HG02678 (cell line): ENCODE results near the gene PPP1R9A.

Experiments used
- ATAC-seq: cut with Tn5 transposase; IDR thresholded peaks from one replicate; pipeline ENCODE4 v1.9.1; 2021; ENCODE audit warnings: mild to moderate bottlenecking, moderate library complexity; ENCODE audit not compliant: unreplicated experiment

PPP1R9A gene

DNA sequence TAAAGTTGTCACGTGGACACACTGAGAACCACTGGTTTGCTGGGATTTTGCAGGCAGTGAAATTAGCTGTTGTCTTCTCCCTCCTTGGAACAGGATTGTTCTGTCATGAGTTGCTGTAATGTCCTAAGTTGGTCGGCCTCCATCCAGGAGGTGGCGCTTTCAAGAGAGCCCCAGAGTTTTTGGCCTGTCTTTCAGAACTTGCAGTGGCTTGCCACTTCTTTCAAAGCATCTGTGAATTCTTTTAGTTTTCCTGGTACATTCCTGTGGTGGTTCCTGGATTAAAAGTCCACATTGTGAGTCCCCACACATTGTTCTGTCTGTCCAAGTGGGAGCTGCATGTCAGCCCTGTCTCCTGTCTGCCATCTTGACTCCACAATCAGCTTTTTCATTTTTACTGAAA is 283.1 kb downstream of the PPP1R9A start:
- no peak for ATAC-seq

- no peak for ATAC-seq
These were observed 284.4 kb downstream of the PPP1R9A start for GRCh38 chr7:95191795-95192194.

DNA sequence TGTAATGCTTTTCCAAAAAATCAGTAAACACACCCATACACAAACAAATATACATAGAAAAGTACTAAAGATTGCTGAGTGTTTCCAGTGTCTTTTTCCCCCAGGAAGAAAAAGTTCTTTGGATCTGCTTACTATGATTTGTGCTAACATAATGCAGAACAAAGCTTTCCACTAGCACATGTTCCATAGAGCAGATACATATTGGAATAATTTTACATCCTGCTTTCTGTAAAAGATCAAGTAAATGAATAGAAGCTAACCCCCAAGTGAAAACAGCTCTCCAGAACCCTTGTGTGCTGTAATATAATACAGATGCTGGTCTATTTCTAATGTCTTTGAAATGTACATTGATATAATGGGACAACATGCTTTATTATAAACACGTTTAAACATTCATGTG is 291.5 kb downstream of the PPP1R9A start:
- no peak for ATAC-seq

DNA sequence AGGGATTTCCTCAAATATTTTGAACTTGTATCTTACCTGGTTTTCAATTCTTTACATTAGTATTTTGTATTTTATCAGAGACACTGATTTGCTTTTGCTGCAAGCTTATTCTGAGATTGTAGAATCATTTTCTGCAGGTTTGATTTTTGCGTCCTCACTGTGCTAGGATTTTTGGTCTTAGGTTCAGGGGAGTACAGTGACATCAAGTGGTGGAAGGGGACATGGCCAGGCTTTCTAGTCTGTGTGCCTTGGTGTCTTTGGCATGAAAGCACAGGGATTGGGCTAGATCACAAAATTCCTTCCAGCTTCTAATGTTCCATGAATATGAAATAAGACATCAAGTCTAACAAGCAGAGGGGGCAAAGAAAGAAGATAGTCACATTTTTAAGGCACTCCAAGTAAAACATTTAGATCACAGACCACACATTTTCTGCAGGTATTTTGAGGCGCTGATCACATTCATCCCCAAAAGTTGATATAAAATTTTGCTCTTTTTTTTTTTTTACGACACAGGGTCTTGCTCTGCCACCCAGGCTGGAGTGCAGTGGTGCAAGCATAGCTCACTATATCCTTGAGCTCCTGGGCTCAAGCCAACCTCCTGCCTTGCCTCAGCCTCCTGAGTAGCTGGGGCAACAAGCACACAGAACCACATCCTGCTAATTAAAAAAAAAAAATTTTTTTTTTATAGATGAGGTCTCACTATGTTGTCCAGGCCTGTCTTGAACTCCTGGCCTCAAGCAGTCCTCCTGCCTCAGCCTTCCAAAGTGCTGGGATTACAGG is 292.6 kb downstream of the PPP1R9A start:
- ATAC-seq, result no peak

- no peak for ATAC-seq
These were observed 293.3 kb downstream of the PPP1R9A start for GRCh38 chr7:95200741-95201140.

GRCh38 chr7:95201727-95202126 is 294.3 kb downstream of the PPP1R9A start:
- ATAC-seq, result no peak

GRCh38 chr7:95204618-95205017 is 297.2 kb downstream of the PPP1R9A start:
- no peak for ATAC-seq

DNA sequence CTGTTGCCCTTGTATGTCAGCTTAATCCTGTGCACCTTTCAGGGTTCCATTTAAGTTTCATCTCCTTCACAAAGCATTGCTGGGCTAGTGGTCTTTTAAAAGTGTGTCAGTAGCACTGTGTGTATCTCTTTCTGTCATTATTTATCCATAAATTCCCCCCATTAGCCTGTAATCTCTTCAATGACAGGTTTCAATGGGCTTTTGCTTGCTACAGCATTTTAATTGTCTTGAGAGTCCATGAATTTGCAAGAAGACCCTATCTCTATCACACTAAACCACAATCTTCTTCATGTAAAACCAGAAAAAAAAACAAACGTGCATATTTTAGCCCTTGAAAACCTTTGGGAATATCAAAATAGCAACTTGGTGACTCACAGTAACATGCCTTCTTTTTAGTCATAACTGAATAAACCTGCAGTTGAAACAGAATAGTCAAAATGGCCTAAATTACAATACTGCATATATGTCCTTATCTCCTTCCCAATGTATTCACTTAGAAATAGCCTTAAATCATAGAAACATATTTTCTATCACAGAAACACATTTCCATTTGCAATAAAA is 298.4 kb downstream of the PPP1R9A start:
- no peak for ATAC-seq

GRCh38 chr7:95209276-95209675 is 301.9 kb downstream of the PPP1R9A start:
- ATAC-seq, result no peak

- no peak for ATAC-seq
These were observed 302.4 kb downstream of the PPP1R9A start for GRCh38 chr7:95209788-95210187.

- ATAC-seq, result no peak
These were observed 305.8 kb downstream of the PPP1R9A start for GRCh38 chr7:95213148-95213547.

DNA sequence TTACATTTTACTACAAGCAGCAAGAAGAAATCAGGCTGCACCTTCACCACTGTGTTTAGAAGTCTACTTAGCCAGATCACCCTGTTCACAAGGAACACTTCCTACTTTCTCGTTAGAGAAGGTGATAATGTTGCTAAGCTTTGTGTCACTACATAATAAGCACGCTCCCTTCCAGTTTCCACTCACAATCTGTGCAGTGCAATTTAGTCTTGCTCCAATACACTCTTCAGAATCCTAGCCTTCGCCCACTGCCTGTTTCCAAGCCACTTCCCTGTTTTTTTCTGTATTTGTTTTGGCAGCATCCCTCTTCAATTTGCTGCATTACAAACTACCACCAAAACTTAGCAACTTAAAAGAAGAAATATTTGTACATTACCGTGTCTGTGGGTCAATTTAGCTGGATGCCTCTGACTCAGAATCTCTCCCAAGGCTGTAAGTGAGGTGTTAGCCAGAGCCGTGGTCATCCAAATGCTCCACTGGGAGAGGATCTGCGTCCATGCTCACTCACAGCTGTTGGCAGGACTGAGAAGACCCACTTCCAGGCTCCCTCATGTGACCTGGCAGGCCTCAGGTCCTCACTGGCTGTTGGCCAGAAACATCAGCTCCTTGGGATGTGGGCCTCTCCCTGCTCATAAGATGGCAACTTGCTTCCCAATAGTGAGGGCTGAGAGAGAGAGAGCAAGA is 306.6 kb downstream of the PPP1R9A start:
- no peak for ATAC-seq

DNA sequence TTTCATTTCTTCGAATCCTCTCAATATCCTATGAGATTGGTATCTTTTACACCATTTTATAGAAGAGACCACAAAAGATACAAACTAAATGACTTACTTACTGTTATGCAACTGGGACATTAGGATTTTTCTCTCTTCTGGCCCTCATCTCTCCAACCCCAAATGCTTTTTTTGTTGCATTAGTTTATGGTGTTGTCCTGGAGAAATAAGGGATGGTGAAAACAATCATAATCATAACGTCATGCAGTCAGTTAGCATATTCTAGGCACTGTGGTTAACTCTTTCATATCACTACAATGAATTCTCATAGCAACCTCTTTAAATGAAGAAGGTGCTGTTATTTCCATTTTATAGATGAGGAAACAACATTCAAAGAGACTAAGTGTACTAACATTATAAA is 312.3 kb downstream of the PPP1R9A start:
- ATAC-seq, result no peak

DNA sequence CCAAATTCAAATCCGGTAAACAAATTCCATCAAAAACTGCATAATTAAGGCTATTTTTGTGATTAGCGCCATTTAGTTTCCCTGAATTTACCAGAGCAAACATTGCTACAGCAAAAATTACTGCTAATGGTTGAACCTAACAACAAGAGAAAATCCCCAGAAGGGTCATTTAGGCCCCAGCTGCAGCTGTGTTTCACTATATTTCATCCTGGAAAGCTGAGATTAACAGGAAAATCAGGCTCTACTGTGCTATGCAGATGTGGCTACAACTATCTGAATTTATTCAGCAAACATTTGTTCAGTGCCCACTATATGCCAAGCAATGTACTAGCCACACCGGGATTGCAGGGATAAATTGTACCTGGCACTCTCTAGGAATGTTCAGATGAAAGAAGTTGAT is 312.9 kb downstream of the PPP1R9A start:
- ATAC-seq, result no peak

DNA sequence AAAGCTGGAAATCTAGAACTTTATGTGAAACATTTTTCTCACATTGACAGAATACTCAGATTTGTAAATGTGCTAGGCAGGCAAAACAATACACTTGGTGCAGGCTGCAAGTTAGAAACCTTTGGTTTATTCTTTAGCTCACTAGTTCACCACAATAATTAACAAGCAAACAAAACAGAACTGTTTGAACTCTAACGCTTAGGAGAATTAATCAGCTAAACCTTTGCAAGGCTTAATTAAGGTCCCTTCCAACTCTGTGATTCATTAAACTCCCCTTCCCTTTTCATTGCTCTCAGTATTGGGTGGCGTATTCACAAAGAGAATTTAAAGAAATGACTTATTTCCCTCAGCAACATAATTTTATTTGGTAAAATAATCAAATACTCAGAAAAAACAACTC is 317.9 kb downstream of the PPP1R9A start:
- no peak for ATAC-seq

GRCh38 chr7:95229301-95229700 is 321.9 kb downstream of the PPP1R9A start:
- no peak for ATAC-seq

GRCh38 chr7:95238252-95238943 is 331.0 kb downstream of the PPP1R9A start:
- no peak for ATAC-seq

- no peak for ATAC-seq
These were observed 333.5 kb downstream of the PPP1R9A start for GRCh38 chr7:95240921-95241320.

DNA sequence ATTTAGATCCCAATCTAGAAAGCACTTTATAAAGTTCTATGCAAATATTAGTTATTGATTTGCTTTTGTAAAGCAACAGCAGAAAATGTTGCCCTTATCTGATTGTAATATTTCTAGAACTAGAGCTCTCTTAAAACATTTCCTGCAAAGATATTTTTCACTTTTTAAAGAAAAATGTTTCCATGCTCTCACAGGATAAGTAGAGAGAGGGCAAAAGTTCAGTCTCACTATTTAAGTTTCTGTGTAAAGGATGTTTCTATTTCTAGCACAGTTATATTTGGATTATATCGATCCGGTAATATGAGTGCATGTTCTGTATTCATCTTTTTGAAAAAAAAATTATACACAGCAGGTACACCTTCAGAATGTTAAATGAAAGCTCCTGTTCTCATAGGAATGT is 334.9 kb downstream of the PPP1R9A start:
- ATAC-seq, result no peak

DNA sequence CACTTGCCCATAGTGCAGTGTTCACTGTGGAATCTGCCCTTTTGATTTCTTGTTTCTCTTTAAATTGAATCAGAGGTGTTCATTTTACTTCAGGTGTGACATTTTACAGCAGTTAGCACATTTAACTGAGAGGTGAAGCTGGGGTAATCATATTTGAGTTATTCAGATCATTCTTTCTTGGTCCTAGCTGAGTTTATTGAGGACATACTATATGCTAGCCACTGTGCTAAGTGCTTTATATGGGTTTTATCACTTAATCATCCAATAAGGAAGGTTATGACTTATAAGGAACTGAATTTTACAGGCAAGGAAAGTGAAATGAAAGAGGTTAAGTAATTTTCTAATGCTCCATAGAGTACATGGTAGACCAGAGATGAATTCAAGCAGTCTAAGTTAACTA is 337.2 kb downstream of the PPP1R9A start:
- ATAC-seq, result no peak

DNA sequence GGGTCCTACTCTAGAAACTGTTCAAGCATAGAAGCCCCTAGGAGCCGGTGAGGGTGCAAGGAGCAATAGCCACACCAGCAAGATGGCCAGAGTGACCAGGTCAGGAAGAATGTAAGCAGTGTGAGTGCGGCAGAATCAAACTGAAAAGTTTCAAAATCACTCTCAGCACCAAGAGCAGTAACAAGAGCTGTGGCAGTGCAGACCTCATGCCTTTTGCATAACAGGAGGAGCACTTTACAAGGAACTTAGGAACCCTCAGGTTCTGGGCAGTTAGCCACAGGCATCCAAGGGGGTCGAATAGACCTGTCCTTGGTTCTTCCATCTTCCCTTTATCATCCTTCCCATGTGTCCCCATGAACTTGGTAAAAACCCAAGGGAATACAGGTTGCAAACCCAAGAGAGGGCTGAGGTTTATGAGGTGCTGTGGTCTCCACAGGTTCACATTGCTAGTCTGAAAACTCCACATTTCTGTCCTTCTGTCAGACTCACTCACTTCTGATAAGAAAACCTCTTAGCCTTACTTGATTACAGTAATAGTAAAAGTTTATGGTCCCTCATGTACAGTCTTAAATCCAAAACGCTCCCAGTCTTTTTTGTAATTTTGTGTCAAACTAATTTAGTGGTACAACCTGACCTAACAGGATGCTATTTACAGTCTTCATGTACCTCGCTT is 338.6 kb downstream of the PPP1R9A start:
- no peak for ATAC-seq
